Neural progenitor cell (in vitro differentiated cells): Measurements from ENCODE around the gene RASA4B.
"Not testable (repeated sequence)": the region's sequence is repeated elsewhere in the genome, so short reads cannot be mapped to it uniquely, and the experiment has no call there.

ENCODE experiments used
- CTCF ChIP-seq: fragments of 200-600 bp; sonication (generic); IDR thresholded peaks from 2 replicates; pipeline ENCODE4 v1.5.1; 2017; ENCODE audit warnings: antibody characterized with exemption, mild to moderate bottlenecking
- EZH2 ChIP-seq: fragments of 200-600 bp; sonication (generic); IDR thresholded peaks from 2 replicates; pipeline ENCODE4 v1.6.1; 2017; ENCODE audit warnings: antibody characterized with exemption, mild to moderate bottlenecking, moderate library complexity
- EZH2phosphoT487 ChIP-seq: fragments of 200-600 bp; sonication (generic); IDR thresholded peaks from 2 replicates; pipeline ENCODE4 v1.6.1; 2017; ENCODE audit warnings: antibody characterized with exemption

GRCh38 chr7:102510575-102510974 lies 7.0 kb downstream of the RASA4B start:
- not testable (repeated sequence) for TF ChIP-seq CTCF, EZH2, EZH2phosphoT487
